HG03095 (cell line): ENCODE measurements around the gene ZBED1.
"Not testable (repeated sequence)": the region's sequence is repeated elsewhere in the genome, so short reads cannot be mapped to it uniquely, and the experiment has no call there.

ENCODE experiments used
- ATAC-seq: cut with Tn5 transposase; IDR thresholded peaks from one replicate; pipeline ENCODE4 v1.9.1; 2021; ENCODE audit warnings: moderate library complexity; ENCODE audit not compliant: unreplicated experiment

The ZBED1 gene

GRCh38 chrX:2457289-2458133 lies 43.3 kb downstream of the ZBED1 start:
- no peak for ATAC-seq

GRCh38 chrX:2456091-2456490 lies 44.7 kb downstream of the ZBED1 start:
- ATAC-seq = not testable (repeated sequence)

GRCh38 chrX:2454620-2455019 lies 46.2 kb downstream of the ZBED1 start:
- not testable (repeated sequence) for ATAC-seq

- ATAC-seq = no peak
Measured at GRCh38 chrX:2452799-2453198, 48.0 kb downstream of the ZBED1 start.

GRCh38 chrX:2452317-2452784 lies 48.4 kb downstream of the ZBED1 start:
- ATAC-seq = no peak

GRCh38 chrX:2451501-2452316 lies 49.1 kb downstream of the ZBED1 start:
- no peak for ATAC-seq

GRCh38 chrX:2450681-2451080 lies 50.1 kb downstream of the ZBED1 start:
- ATAC-seq = no peak

GRCh38 chrX:2449135-2449886 lies 51.5 kb downstream of the ZBED1 start:
- ATAC-seq = no peak

- ATAC-seq = no peak
Measured at GRCh38 chrX:2447484-2447883, 53.3 kb downstream of the ZBED1 start.

GRCh38 chrX:2446815-2447214 lies 54.0 kb downstream of the ZBED1 start:
- no peak for ATAC-seq

- no peak for ATAC-seq
Measured at GRCh38 chrX:2445662-2446623, 54.8 kb downstream of the ZBED1 start.

GRCh38 chrX:2442694-2443093 lies 58.1 kb downstream of the ZBED1 start:
- no peak for ATAC-seq

GRCh38 chrX:2441466-2441865 lies 59.3 kb downstream of the ZBED1 start:
- no peak for ATAC-seq

GRCh38 chrX:2439613-2440012 lies 61.2 kb downstream of the ZBED1 start:
- no peak for ATAC-seq
